GM12891 (cell line): ENCODE data around the gene C2orf76.

Experiments
- PAX5 ChIP-seq: IDR thresholded peaks from 2 replicates; pipeline ENCODE4 v1.6.1; 2011; ENCODE audit warnings: low read length, moderate library complexity, mild to moderate bottlenecking; ENCODE audit not compliant: insufficient read depth, severe bottlenecking
- POLR2A ChIP-seq: IDR thresholded peaks from 2 replicates; pipeline ENCODE4 v1.6.1; 2011; ENCODE audit warnings: low read depth, low read length, control low read depth
- POLR2AphosphoS5 ChIP-seq: IDR thresholded peaks from 2 replicates; pipeline ENCODE4 v1.6.1; 2011; ENCODE audit warnings: low read depth, low read length, control low read depth
- POU2F2 ChIP-seq: IDR thresholded peaks from 2 replicates; pipeline ENCODE4 v1.6.1; 2011; ENCODE audit warnings: low read depth, mild to moderate bottlenecking, control low read depth, low read length, moderate library complexity
- SPI1 ChIP-seq: IDR thresholded peaks from 2 replicates; pipeline ENCODE4 v1.6.1; 2011; ENCODE audit warnings: low read depth, low read length, control low read depth
- TAF1 ChIP-seq: IDR thresholded peaks from 2 replicates; pipeline ENCODE4 v1.6.1; 2011; ENCODE audit warnings: low read depth, low read length, control low read depth

DNA sequence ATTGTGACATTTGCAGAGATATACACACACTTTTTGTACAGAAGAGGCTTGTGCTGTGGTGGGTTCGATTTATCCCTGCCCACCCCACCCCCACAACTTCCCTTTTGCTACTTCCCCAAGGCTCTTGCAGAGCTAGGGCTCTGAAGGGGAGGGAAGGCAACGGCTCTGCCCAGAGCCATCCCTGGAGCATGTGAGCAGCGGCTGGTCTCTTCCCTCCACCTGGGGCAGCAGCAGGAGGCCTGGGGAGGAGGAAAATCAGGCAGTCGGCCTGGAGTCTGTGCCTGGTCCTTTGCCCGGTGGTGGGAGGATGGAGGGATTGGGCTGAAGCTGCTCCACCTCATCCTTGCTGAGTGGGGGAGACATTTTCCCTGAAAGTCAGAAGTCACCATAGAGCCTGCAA, 103.0 kb downstream of the C2orf76 start:
- TF ChIP-seq POLR2A (no peak), TAF1 (no peak), POLR2AphosphoS5 (no peak), SPI1 (no peak), POU2F2 (no peak), PAX5 (no peak)
